B cell (primary cell): ENCODE measurements around the gene SLC24A3. TPM values are rescaled to one million over a fixed set of nuclear protein-coding genes. Genes with fewer than 3 reads are reported as not detected.

ENCODE experiments used
- ATAC-seq: fragments of 200-7000 bp; cut with Tn5 transposase; one replicate; pipeline ENCODE4 v1.10.0; 2021; ENCODE audit warnings: low read depth, mild to moderate bottlenecking, moderate number of reproducible peaks, moderate library complexity
- CTCF ChIA-PET: fragments of 350-600 bp; sonication (Branson Sonifier 250); formaldehyde crosslinking; loops from one replicate; lab custom pipeline; 2021; ENCODE audit warnings: antibody characterized with exemption, inconsistent platforms; lab: Charles Lee
- POLR2A ChIA-PET: fragments of 350-600 bp; sonication (Branson Sonifier 250); formaldehyde crosslinking; loops from one replicate; lab custom pipeline; 2021; ENCODE audit warnings: antibody characterized with exemption; lab: Charles Lee
- DNase-seq: peaks from one replicate; pipeline ENCODE4 v3.0.0; 2013
- H2AFZ ChIP-seq: 2 replicates; pipeline ENCODE4 v1.6.1; 2012; ENCODE audit warnings: mild to moderate bottlenecking, low read depth, low read length; ENCODE audit not compliant: insufficient read depth, poor library complexity, severe bottlenecking
- H3K27ac ChIP-seq, 2 donors: 1 replicate in 1 of 2; 2 replicates in 1 of 2; pipeline ENCODE4 v1.5.1; 2012 to 2013; ENCODE audit warnings: low read length in 2 of 2, mild to moderate bottlenecking in 2 of 2, moderate library complexity in 1 of 2
- H3K27me3 ChIP-seq, 4 experiments: fragments of 200-600 bp in 1 of 4; sonication (generic) in 1 of 4; replicated peaks in 1 of 4; 1 replicate in 2 of 4; 2 replicates in 2 of 4; pipeline versions ENCODE4 v1.6.1 to v1.7.0; 2013 to 2016; ENCODE audit warnings: low read length in 3 of 4, mild to moderate bottlenecking in 2 of 4, mixed read lengths in 1 of 4, moderate library complexity in 1 of 4; ENCODE audit not compliant: insufficient read depth in 4 of 4, control insufficient read depth in 3 of 4; ENCODE audit errors: control extremely low read depth in 1 of 4
- H3K36me3 ChIP-seq, 2 experiments: replicated peaks in 1 of 2; 1 replicate in 1 of 2; 2 replicates in 1 of 2; pipeline versions ENCODE4 v1.6.1 to v1.7.1; 2013; ENCODE audit warnings: low read length in 1 of 2; ENCODE audit not compliant: insufficient read depth in 2 of 2, control insufficient read depth in 1 of 2; ENCODE audit errors: control extremely low read depth in 1 of 2, extremely low read depth in 1 of 2
- H3K4me1 ChIP-seq, 2 donors: fragments of 200-600 bp in 1 of 2; sonication (generic) in 1 of 2; 1 replicate in 1 of 2; 2 replicates in 1 of 2; pipeline versions ENCODE4 v1.5.1 to v1.6.1; 2013 to 2017; ENCODE audit warnings: low read length in 2 of 2; ENCODE audit not compliant: control insufficient read depth in 2 of 2, insufficient read depth in 2 of 2
- H3K4me2 ChIP-seq: replicated peaks from 2 replicates; pipeline ENCODE3; 2012; ENCODE audit warnings: mild to moderate bottlenecking, low read depth, low read length; ENCODE audit not compliant: poor library complexity, severe bottlenecking
- H3K4me3 ChIP-seq, 5 experiments: fragments of 200-600 bp in 1 of 5; sonication (generic) in 1 of 5; 1 replicate in 3 of 5; 2 replicates in 2 of 5; pipeline versions ENCODE4 v1.5.1 to v1.7.0; 2011 to 2016; ENCODE audit warnings: low read length in 4 of 5, mild to moderate bottlenecking in 4 of 5, low read depth in 2 of 5, control low read depth in 1 of 5, moderate library complexity in 1 of 5; ENCODE audit not compliant: insufficient read depth in 1 of 5; ENCODE audit errors: control extremely low read depth in 1 of 5, extremely low read depth in 1 of 5
- H3K79me2 ChIP-seq: fragments of 200-600 bp; sonication (generic); one replicate; pipeline ENCODE4 v1.6.0; 2016; ENCODE audit warnings: low read length; ENCODE audit not compliant: control insufficient read depth, insufficient read depth
- H3K9ac ChIP-seq: fragments of 200-600 bp; sonication (generic); 2 replicates; pipeline ENCODE4 v1.6.1; 2017; ENCODE audit warnings: mild to moderate bottlenecking, low read length, moderate library complexity
- H3K9me3 ChIP-seq, 3 donors: one replicate each; pipeline versions ENCODE4 v1.6.1 to v1.7.1; 2013; ENCODE audit warnings: low read length in 2 of 3; ENCODE audit not compliant: control insufficient read depth in 2 of 3, insufficient read depth in 1 of 3; ENCODE audit errors: control extremely low read depth in 1 of 3
- H4K20me1 ChIP-seq: 2 replicates; pipeline ENCODE4 v1.6.0; 2012; ENCODE audit warnings: mild to moderate bottlenecking, low read length; ENCODE audit not compliant: insufficient read depth, control insufficient read depth, poor library complexity, severe bottlenecking
- H3K27ac Mint-ChIP-seq: one replicate; pipeline ENCODE4 v1.8.0; 2021; ENCODE audit warnings: mixed read lengths
- H3K27me3 Mint-ChIP-seq: one replicate; pipeline ENCODE4 v1.8.0; 2021; ENCODE audit warnings: mixed read lengths
- H3K4me1 Mint-ChIP-seq: one replicate; pipeline ENCODE4 v1.8.0; 2021; ENCODE audit warnings: mixed read lengths
- H3K4me3 Mint-ChIP-seq: one replicate; pipeline ENCODE4 v1.8.0; 2021; ENCODE audit warnings: mixed read lengths
- H3K9me3 Mint-ChIP-seq: one replicate; pipeline ENCODE4 v1.8.0; 2022; ENCODE audit warnings: mixed read lengths; ENCODE audit not compliant: insufficient read depth
- EZH2 ChIP-seq: IDR thresholded peaks from 2 replicates; pipeline ENCODE4 v1.6.1; 2012; ENCODE audit warnings: borderline replicate concordance, low read depth, mild to moderate bottlenecking, moderate library complexity, low read length; ENCODE audit not compliant: insufficient read depth, poor library complexity, severe bottlenecking
- WGBS: methylation state at CpG from one replicate; pipeline ENCODE4 v1.1.5; 2013; ENCODE audit warnings: missing lambda C conversion rate; ENCODE audit not compliant: insufficient coverage; 5-methylcytosine and 5-hydroxymethylcytosine counted together
- intact Hi-C: fragments of 100-400 bp; cut with micrococcal nuclease; formaldehyde crosslinking; loops from one replicate; pipeline ENCODE4 v1.10.0; 2022
- polyA plus RNA-seq: library from polyadenylated mRNA; depleted of rRNA; stranded (reverse); fragments of >200 nt; gene quantifications from 2 replicates; pipeline ENCODE4 v1.2.3, GENCODE V29; 2012
- total RNA-seq, 2 donors: library from RNA; stranded (reverse); fragments of 120-200 nt in 1 of 2; gene quantifications; 1 replicate in 1 of 2; 2 replicates in 1 of 2; pipeline versions ENCODE4 v1.2.3 to v1.2.4, GENCODE V29; 2013 to 2022
- TF ChIP-seq, protein P1 (sequence below): fragments of 200-600 bp; IDR thresholded peaks from one replicate; pipeline ENCODE4 v1.8.0; 2022; ENCODE audit warnings: antibody characterized with exemption, mild to moderate bottlenecking

Gene SLC24A3
- total and polyA plus RNA-seq, 2 donors (not counting 1 experiment from before 2014, with no cell fraction given): not detected

DNA sequence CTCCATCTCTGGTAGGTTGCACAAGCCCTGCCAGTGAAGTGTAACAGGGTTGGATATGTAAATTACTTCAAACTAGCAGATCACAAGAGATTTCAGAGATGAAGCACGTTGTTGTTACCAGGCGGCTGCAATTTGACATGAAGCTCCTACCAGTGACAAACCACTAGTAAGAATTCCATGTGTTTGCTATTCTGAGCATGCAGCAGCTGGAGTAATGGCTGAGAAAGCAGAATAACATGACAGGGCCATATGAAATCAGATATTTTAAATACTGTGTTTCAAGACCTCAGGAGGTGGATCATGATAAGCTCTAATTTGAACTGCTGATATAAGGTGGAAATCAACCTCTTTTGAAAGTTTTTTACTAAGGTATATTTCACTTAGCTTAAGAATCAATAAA, 557.1 kb downstream of the SLC24A3 start:
- ChIA-PET CTCF (interaction anchor here (1.2 to 1.8 kb wide), 4 partner anchors 14 to 76 kb away, joined by 4 to 9 read pairs (median 6); no protein-coding TSS in a partner anchor), POLR2A (no interaction called here)
- H3K9me3 Mint-ChIP-seq: no peaks in the 10 kb centered on the region
- no CpG with 5 or more reads among the region's 2 CpGs for WGBS
- intact Hi-C loops: no loop called here
- DNase-seq (no peak), ATAC-seq (no peak)
- H3K9me3 ChIP-seq: no peaks in the 10 kb centered on the region
- peaks cover 0 to 9% (median 3%) of the 10 kb centered on the region in 4 experiments for H3K27me3 ChIP-seq
- H2AFZ ChIP-seq: no peak overlapping the region
- H3K9ac ChIP-seq: no peak overlapping the region
- H3K4me2 ChIP-seq: no peak overlapping the region
- H3K36me3 ChIP-seq: no peaks in the 10 kb centered on the region
- no peak overlapping the region for H3K27ac ChIP-seq
- TF ChIP-seq EZH2: no peak
- TF ChIP-seq, protein P1, sequence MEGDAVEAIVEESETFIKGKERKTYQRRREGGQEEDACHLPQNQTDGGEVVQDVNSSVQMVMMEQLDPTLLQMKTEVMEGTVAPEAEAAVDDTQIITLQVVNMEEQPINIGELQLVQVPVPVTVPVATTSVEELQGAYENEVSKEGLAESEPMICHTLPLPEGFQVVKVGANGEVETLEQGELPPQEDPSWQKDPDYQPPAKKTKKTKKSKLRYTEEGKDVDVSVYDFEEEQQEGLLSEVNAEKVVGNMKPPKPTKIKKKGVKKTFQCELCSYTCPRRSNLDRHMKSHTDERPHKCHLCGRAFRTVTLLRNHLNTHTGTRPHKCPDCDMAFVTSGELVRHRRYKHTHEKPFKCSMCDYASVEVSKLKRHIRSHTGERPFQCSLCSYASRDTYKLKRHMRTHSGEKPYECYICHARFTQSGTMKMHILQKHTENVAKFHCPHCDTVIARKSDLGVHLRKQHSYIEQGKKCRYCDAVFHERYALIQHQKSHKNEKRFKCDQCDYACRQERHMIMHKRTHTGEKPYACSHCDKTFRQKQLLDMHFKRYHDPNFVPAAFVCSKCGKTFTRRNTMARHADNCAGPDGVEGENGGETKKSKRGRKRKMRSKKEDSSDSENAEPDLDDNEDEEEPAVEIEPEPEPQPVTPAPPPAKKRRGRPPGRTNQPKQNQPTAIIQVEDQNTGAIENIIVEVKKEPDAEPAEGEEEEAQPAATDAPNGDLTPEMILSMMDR: no peak
- H3K79me2 ChIP-seq: no peaks in the 10 kb centered on the region
- H3K27ac Mint-ChIP-seq: no peak overlapping the region
- H3K4me1 ChIP-seq: no peaks in the 10 kb centered on the region
- H3K27me3 Mint-ChIP-seq: peaks cover 39% of the 10 kb centered on the region
- no peaks in the 10 kb centered on the region for H4K20me1 ChIP-seq
- H3K4me3 ChIP-seq: no peak overlapping the region
- no peak overlapping the region for H3K4me3 Mint-ChIP-seq
- no peaks in the 10 kb centered on the region for H3K4me1 Mint-ChIP-seq

DNA sequence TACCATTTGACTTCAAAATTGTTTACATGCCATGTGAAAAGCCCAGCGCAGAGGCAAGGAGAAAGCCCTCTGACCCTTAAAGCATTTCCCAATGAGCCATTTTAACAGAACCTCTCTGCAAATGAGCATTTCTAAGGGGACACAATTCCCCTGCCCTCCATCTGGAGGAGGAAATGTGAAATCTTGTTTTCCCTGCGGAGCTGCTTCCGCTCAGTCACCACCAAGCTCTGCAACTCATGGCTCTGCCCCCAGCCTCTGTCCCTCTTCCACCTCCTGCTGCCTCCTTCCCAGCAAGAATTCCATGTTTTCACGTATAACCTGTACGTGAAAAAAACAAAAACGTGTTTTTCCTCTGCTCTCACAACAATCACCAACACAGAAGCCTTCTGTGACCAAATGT, 557.9 kb downstream of the SLC24A3 start:
- Histone ChIP-seq H3K27me3 (peaks cover 0 to 6% (median 3%) of the 10 kb centered on the region in 4 experiments), H3K79me2 (no peaks in the 10 kb centered on the region), H3K4me2 (no peak overlapping the region), H3K9ac (no peak overlapping the region), H3K4me3 (no peak overlapping the region), H2AFZ (no peak overlapping the region), H3K4me1 (no peaks in the 10 kb centered on the region), H3K36me3 (no peaks in the 10 kb centered on the region), H3K9me3 (no peaks in the 10 kb centered on the region), H4K20me1 (no peaks in the 10 kb centered on the region), H3K27ac (no peak overlapping the region)
- intact Hi-C loops: no loop called here
- DNase-seq: no peak
- CTCF ChIA-PET: interaction anchor here (1.2 to 2.1 kb wide), 6 partner anchors 13 to 224 kb away, joined by 4 to 9 read pairs (median 6); no protein-coding TSS in a partner anchor
- H3K4me3 Mint-ChIP-seq: no peak overlapping the region
- TF ChIP-seq EZH2: no peak
- TF ChIP-seq, protein P1: no peak
- no peak for ATAC-seq
- no peaks in the 10 kb centered on the region for H3K4me1 Mint-ChIP-seq
- WGBS: 92% methylated on average over 2 of the region's 6 CpGs
- peaks cover 39% of the 10 kb centered on the region for H3K27me3 Mint-ChIP-seq
- POLR2A ChIA-PET: interaction anchor here (0.6 kb wide), 1 partner anchor 68 kb away, joined by 3 read pairs; no protein-coding TSS in a partner anchor
- no peaks in the 10 kb centered on the region for H3K9me3 Mint-ChIP-seq
- H3K27ac Mint-ChIP-seq: no peak overlapping the region
